OCI-LY3 (cell line): ENCODE measurements around the gene CLSTN1.
"Not testable (repeated sequence)": the region's sequence is repeated elsewhere in the genome, so short reads cannot be mapped to it uniquely, and the experiment has no call there.

Source experiments
- H2AFZ ChIP-seq: fragments of 200-600, 300-600 bp; shearing (Covaris generic); 2 replicates; pipeline ENCODE4 v1.6.0; 2014; ENCODE audit warnings: antibody characterized with exemption, low read depth, low read length
- H3K27ac ChIP-seq: fragments of 200-600, 300-600 bp; sonication (generic); 2 replicates; pipeline ENCODE4 v1.5.1; 2014; ENCODE audit warnings: mild to moderate bottlenecking, low read length, moderate library complexity, mixed read lengths
- H3K27me3 ChIP-seq: fragments of 200-600, 300-600 bp; sonication (generic); 2 replicates; pipeline ENCODE4 v1.6.1; 2014; ENCODE audit warnings: low read depth, low read length, mixed read lengths
- H3K36me3 ChIP-seq: fragments of 200-600, 300-600 bp; sonication (generic); replicated peaks from 2 replicates; pipeline ENCODE3; 2014; ENCODE audit warnings: low read depth, low read length, mixed read lengths
- H3K4me1 ChIP-seq: fragments of 300-600, 200-600 bp; sonication (generic); 2 replicates; pipeline ENCODE4 v1.6.1; 2014; ENCODE audit warnings: low read length, mixed read lengths
- H3K4me2 ChIP-seq: fragments of 200-600, 300-600 bp; sonication (generic); 2 replicates; pipeline ENCODE4 v1.6.1; 2014; ENCODE audit warnings: low read length, mixed read lengths
- H3K4me3 ChIP-seq: fragments of 300-600, 200-600 bp; sonication (generic); 2 replicates; pipeline ENCODE4 v1.5.1; 2014; ENCODE audit warnings: antibody characterized with exemption, mild to moderate bottlenecking, low read length, moderate library complexity
- H3K79me2 ChIP-seq: fragments of 300-600, 200-600 bp; shearing (Covaris generic); 2 replicates; pipeline ENCODE4 v1.6.1; 2014; ENCODE audit warnings: mild to moderate bottlenecking, low read length, mixed read lengths
- H3K9ac ChIP-seq: fragments of 300-600, 200-600 bp; shearing (Covaris generic); 2 replicates; pipeline ENCODE4 v1.6.0; 2014; ENCODE audit warnings: mild to moderate bottlenecking, low read length, moderate library complexity
- H3K9me3 ChIP-seq: fragments of 200-600, 300-600 bp; shearing (Covaris generic); 2 replicates; pipeline ENCODE4 v1.6.1; 2014; ENCODE audit warnings: low read length, mixed read lengths; ENCODE audit not compliant: insufficient read depth
- H4K20me1 ChIP-seq: fragments of 200-600, 300-600 bp; sonication (generic); 2 replicates; pipeline ENCODE4 v1.6.1; 2016; ENCODE audit warnings: low read length, mixed read lengths; ENCODE audit not compliant: insufficient read depth
- CTCF ChIP-seq: fragments of 200-600, 300-600 bp; sonication (generic); IDR thresholded peaks from 2 replicates; pipeline ENCODE4 v1.5.1; 2014; ENCODE audit warnings: antibody characterized with exemption, low read length, low read depth
- EZH2phosphoT487 ChIP-seq: fragments of 200-600 bp; shearing (Covaris generic); IDR thresholded peaks from 2 replicates; pipeline ENCODE4 v1.6.1; 2018; ENCODE audit warnings: antibody characterized with exemption, mixed run types, low read depth

Gene CLSTN1

DNA sequence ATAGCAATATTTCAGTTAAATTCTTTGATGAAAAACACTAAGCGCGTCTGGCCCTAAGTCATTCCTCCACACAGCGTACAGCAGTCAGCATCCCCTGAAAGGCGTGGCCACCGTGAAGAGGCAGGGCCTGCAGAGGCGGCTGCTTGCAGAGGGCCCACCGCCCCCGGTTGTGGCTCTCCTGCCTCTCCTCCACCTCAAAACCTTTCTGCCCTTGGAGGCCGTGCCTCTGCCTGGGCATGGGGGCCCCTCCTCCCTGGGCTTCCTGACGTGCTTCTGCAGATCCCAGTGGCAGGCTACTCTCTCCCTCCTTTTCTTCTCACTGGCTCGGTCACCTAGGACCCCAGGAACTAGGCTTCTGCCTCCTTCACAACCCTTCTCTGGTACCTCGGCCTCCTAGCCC lies 16.2 kb downstream of the CLSTN1 start:
- Histone ChIP-seq H2AFZ (no peak overlapping the region), H3K27ac (no peak overlapping the region), H4K20me1 (peaks cover 63% of the 10 kb centered on the region), H3K4me3 (no peak overlapping the region), H3K36me3 (peaks cover 6% of the 10 kb centered on the region), H3K9me3 (no peaks in the 10 kb centered on the region), H3K27me3 (no peaks in the 10 kb centered on the region), H3K4me2 (no peak overlapping the region), H3K79me2 (peaks cover 84% of the 10 kb centered on the region), H3K4me1 (no peaks in the 10 kb centered on the region), H3K9ac (no peak overlapping the region)
- TF ChIP-seq EZH2phosphoT487 (no peak), CTCF (no peak)

DNA sequence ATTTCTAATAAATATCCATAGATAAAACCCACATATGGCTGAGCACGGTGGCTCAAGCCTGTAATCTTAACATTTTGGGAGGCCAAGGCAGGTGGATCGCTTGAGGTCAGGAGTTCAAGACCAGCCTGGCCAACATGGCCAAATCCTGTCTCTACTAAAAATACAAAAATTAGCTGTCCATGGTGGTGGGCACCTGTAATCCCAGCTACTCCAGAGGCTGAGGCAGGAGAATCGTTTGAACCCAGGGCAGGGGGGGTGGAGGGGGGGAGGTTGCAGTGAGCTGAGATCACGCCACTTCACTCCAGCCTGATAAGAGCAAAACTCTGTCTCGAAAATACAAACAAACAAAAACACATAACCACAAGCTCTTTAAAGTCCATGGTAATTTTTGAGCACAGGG lies 17.8 kb downstream of the CLSTN1 start:
- H3K36me3 ChIP-seq, H3K4me3 ChIP-seq, H3K4me1 ChIP-seq, H3K27ac ChIP-seq, H3K9ac ChIP-seq, H3K27me3 ChIP-seq, H3K9me3 ChIP-seq, H2AFZ ChIP-seq, H3K4me2 ChIP-seq: not testable (repeated sequence)
- peaks cover 58% of the 10 kb centered on the region for H4K20me1 ChIP-seq
- H3K79me2 ChIP-seq: peaks cover 84% of the 10 kb centered on the region

GRCh38 chr1:9805006-9805508 lies 18.7 kb downstream of the CLSTN1 start:
- Histone ChIP-seq H4K20me1 (peaks cover 55% of the 10 kb centered on the region), H3K36me3 (peaks cover 6% of the 10 kb centered on the region), H3K27me3 (no peaks in the 10 kb centered on the region), H3K4me2 (no peak overlapping the region), H3K4me1 (peaks cover 2% of the 10 kb centered on the region), H3K9me3 (no peaks in the 10 kb centered on the region), H3K79me2 (peaks cover 81% of the 10 kb centered on the region), H3K27ac (no peak overlapping the region), H3K9ac (no peak overlapping the region), H2AFZ (no peak overlapping the region), H3K4me3 (no peak overlapping the region)
- no peak for TF ChIP-seq CTCF

- H3K4me2 ChIP-seq, H3K4me3 ChIP-seq, H3K36me3 ChIP-seq, H3K9me3 ChIP-seq, H3K27ac ChIP-seq, H3K27me3 ChIP-seq, H2AFZ ChIP-seq, H3K9ac ChIP-seq: not testable (repeated sequence)
- peaks cover 51% of the 10 kb centered on the region for H4K20me1 ChIP-seq
- H3K79me2 ChIP-seq: peaks cover 83% of the 10 kb centered on the region
- H3K4me1 ChIP-seq: peaks cover 13% of the 10 kb centered on the region
Observed at GRCh38 chr1:9803003-9803918, 20.5 kb downstream of the CLSTN1 start.

- Histone ChIP-seq H3K79me2 (peaks cover 82% of the 10 kb centered on the region), H4K20me1 (peaks cover 50% of the 10 kb centered on the region), H3K36me3 (no peaks in the 10 kb centered on the region), H3K9ac (no peak overlapping the region), H3K9me3 (no peaks in the 10 kb centered on the region), H3K4me2 (no peak overlapping the region), H3K27me3 (no peaks in the 10 kb centered on the region), H3K4me1 (peaks cover 18% of the 10 kb centered on the region), H3K4me3 (no peak overlapping the region), H3K27ac (no peak overlapping the region), H2AFZ (no peak overlapping the region)
- no peak for TF ChIP-seq CTCF
- TF ChIP-seq EZH2phosphoT487: no peak
Observed at GRCh38 chr1:9801909-9802308, 21.9 kb downstream of the CLSTN1 start.
